Sigmoid colon (tissue), 7 donors: ENCODE data around the gene LUZP2. TPM values are rescaled to one million over a fixed set of nuclear protein-coding genes. Genes with fewer than 3 reads are reported as not detected.

Experiments
- DNase-seq: peaks from one replicate; pipeline ENCODE4 v3.0.0-alpha.2; 2019
- H3K27ac ChIP-seq, 4 donors: fragments of 200-600 bp; sonication (generic); one replicate each; pipeline ENCODE4 v1.5.1; 2016 to 2019; ENCODE audit warnings: mild to moderate bottlenecking in 1 of 4
- H3K27me3 ChIP-seq, 3 donors: fragments of 200-600 bp; sonication (generic); one replicate each; pipeline ENCODE4 v1.5.1; 2019; ENCODE audit warnings: mild to moderate bottlenecking in 1 of 3
- H3K36me3 ChIP-seq, 4 donors: fragments of 200-600 bp; sonication (generic); one replicate each; pipeline ENCODE4 v1.5.1; 2016 to 2019
- H3K4me1 ChIP-seq, 4 donors: fragments of 200-600 bp; sonication (generic); one replicate each; pipeline ENCODE4 v1.5.1; 2017 to 2019
- H3K4me3 ChIP-seq, 4 donors: fragments of 200-600 bp; sonication (generic); one replicate each; pipeline ENCODE4 v1.5.1; 2017 to 2019; ENCODE audit warnings: mild to moderate bottlenecking in 2 of 4, moderate library complexity in 1 of 4
- H3K9me3 ChIP-seq, 4 donors: fragments of 200-600 bp in 3 of 4; sonication (generic) in 3 of 4; one replicate each; pipeline versions ENCODE4 v1.5.1 to v1.6.1; 2013 to 2019
- EP300 ChIP-seq, 4 donors: sonication (generic); formaldehyde crosslinking; IDR thresholded peaks; one replicate each; pipeline ENCODE4 v1.6.1; 2017; ENCODE audit warnings: antibody characterized with exemption in 4 of 4
- POLR2A ChIP-seq, 2 donors: fragments of 450-650 bp; IDR thresholded peaks; one replicate each; pipeline ENCODE4 v1.6.1; 2016; ENCODE audit warnings: antibody characterized with exemption in 2 of 2, mild to moderate bottlenecking in 2 of 2, moderate library complexity in 2 of 2
- POLR2AphosphoS5 ChIP-seq, 4 donors: sonication (generic); formaldehyde crosslinking; IDR thresholded peaks; one replicate each; pipeline ENCODE4 v1.6.1; 2017; ENCODE audit warnings: antibody characterized with exemption in 4 of 4
- WGBS, 2 donors: extraction: QIAGEN DNeasy Blood & Tissue Kit; methylation state at CpG; one replicate each; pipeline ENCODE4 v1.1.7; 2013; 5-methylcytosine and 5-hydroxymethylcytosine counted together
- intact Hi-C: fragments of 100-400 bp; cut with DNase I; formaldehyde crosslinking; loops from one replicate; pipeline ENCODE4 v1.15.1; 2023
- polyA plus RNA-seq, 3 donors: library from polyadenylated mRNA; stranded (reverse); fragments of 200-250 nt; gene quantifications; one replicate each; pipeline ENCODE4 v1.2.3, GENCODE V29; 2013
- total RNA-seq, 4 donors: library from RNA; depleted of rRNA; stranded (reverse); fragments of >200 nt; gene quantifications; one replicate each; pipeline ENCODE4 v1.1.0, GENCODE V29; 2016
- TF ChIP-seq, protein P1 (sequence below), 4 experiments: fragments of 450-650 bp in 3 of 4; fragments of 200-600 bp in 1 of 4; IDR thresholded peaks; one replicate each; pipeline ENCODE4 v1.5.1; 2016 to 2019; ENCODE audit warnings: antibody characterized with exemption in 4 of 4, mild to moderate bottlenecking in 3 of 4, moderate library complexity in 2 of 4
- donor health status: healthy with polysubstance abuse.
- donor health status: Bipolar disorder and iron deficiency.
- donor health status: healthy.

Gene LUZP2
- total and polyA plus RNA-seq, 7 donors, result 0.16 to 2.1 (median 0.83) TPM

DNA sequence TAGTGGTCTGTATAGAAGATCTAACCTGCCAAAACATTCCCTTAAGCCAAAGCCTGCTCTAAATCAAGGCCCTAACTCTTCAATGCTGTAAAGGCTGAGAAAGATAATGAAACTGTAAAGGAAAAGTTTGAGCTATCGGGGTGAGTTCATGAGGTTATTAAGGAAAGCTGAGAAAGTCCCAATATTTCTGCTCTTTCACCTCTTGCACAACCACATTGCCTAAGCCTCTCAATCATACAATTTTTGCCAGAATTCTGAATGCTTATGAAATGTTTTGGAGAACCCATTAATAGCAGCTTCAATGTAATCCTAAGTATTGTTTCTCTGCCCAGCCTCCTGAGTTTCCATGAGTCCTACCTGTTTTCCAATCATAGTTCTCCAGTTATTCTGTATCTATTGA lies 373.2 kb downstream of the LUZP2 start:
- H3K27ac ChIP-seq, result no peak overlapping the region
- no peak for DNase-seq
- intact Hi-C loops, result no loop called here
- TF ChIP-seq POLR2A (IDR thresholded peaks at IDR 0.05) (no peak), POLR2AphosphoS5 (IDR thresholded peaks at IDR 0.05) (no peak), EP300 (IDR thresholded peaks at IDR 0.05) (no peak)
- TF ChIP-seq, protein P1, sequence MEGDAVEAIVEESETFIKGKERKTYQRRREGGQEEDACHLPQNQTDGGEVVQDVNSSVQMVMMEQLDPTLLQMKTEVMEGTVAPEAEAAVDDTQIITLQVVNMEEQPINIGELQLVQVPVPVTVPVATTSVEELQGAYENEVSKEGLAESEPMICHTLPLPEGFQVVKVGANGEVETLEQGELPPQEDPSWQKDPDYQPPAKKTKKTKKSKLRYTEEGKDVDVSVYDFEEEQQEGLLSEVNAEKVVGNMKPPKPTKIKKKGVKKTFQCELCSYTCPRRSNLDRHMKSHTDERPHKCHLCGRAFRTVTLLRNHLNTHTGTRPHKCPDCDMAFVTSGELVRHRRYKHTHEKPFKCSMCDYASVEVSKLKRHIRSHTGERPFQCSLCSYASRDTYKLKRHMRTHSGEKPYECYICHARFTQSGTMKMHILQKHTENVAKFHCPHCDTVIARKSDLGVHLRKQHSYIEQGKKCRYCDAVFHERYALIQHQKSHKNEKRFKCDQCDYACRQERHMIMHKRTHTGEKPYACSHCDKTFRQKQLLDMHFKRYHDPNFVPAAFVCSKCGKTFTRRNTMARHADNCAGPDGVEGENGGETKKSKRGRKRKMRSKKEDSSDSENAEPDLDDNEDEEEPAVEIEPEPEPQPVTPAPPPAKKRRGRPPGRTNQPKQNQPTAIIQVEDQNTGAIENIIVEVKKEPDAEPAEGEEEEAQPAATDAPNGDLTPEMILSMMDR (IDR thresholded peaks at IDR 0.05), result no peak
- no peaks in the 10 kb centered on the region for H3K27me3 ChIP-seq
- no peaks in the 10 kb centered on the region for H3K9me3 ChIP-seq
- H3K36me3 ChIP-seq, result no peaks in the 10 kb centered on the region
- H3K4me3 ChIP-seq, result no peak overlapping the region
- 93 to 94% methylated on average over 1 of the region's 1 CpG for WGBS, 2 donors
- no peaks in the 10 kb centered on the region for H3K4me1 ChIP-seq

DNA sequence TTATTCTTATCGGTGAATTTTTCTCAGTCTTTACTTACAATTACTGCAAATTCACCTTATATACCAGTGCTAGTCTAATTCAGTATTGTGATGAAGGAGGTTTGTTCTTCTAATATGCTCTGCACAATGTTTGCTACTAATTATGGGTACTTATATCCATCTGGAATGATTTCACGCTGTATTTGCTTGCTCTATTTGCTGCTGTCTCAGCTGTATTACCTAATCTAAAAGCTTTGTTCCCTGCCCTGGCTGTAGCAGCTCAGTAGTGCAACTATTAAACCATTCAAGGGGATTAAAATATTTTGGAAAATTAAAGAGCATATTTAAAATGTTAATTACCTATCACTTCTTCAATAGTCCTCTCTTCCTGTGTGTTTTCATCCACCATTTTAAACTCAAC lies 375.3 kb downstream of the LUZP2 start:
- intact Hi-C loops, result no loop called here
- 87 to 88% methylated on average over 2 of the region's 2 CpGs for WGBS, 2 donors
- H3K27ac ChIP-seq, result no peak overlapping the region
- H3K27me3 ChIP-seq, result no peaks in the 10 kb centered on the region
- H3K9me3 ChIP-seq, result no peaks in the 10 kb centered on the region
- no peak for TF ChIP-seq POLR2A (IDR thresholded peaks at IDR 0.05)
- TF ChIP-seq, protein P1 (IDR thresholded peaks at IDR 0.05), result no peak
- TF ChIP-seq POLR2AphosphoS5 (IDR thresholded peaks at IDR 0.05), result no peak
- no peak for TF ChIP-seq EP300 (IDR thresholded peaks at IDR 0.05)
- no peak overlapping the region for H3K4me3 ChIP-seq
- H3K4me1 ChIP-seq, result no peaks in the 10 kb centered on the region
- no peak for DNase-seq
- no peaks in the 10 kb centered on the region for H3K36me3 ChIP-seq

GRCh38 chr11:24872651-24873311 lies 375.9 kb downstream of the LUZP2 start:
- DNase-seq, result no peak
- Histone ChIP-seq H3K9me3 (no peaks in the 10 kb centered on the region), H3K4me1 (no peaks in the 10 kb centered on the region), H3K36me3 (no peaks in the 10 kb centered on the region), H3K4me3 (no peak overlapping the region), H3K27me3 (no peaks in the 10 kb centered on the region), H3K27ac (no peak overlapping the region)
- no peak for TF ChIP-seq EP300 (IDR thresholded peaks at IDR 0.05)
- no peak for TF ChIP-seq POLR2AphosphoS5 (IDR thresholded peaks at IDR 0.05)
- TF ChIP-seq POLR2A (IDR thresholded peaks at IDR 0.05), result no peak
- TF ChIP-seq, protein P1 (IDR thresholded peaks at IDR 0.05), result no peak
- intact Hi-C loops, result no loop called here

DNA sequence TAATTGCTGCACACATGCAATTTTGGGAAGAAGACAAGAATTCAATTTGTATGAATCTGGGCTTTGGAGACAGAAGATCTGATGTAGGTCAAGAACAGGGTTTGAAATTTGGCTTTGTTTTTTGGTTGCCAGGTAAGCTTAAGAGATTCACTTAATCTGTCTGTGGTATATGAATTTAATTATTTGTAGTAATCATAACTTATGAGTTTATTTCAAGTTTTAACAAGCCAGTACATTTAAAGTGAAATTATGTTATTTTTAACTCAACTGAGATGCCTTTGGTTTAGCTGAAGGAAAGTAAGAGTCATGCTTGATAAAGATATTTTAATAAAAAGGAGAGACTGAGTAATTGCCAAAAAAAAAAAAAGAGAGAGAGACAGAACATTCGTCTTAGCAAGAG lies 384.1 kb downstream of the LUZP2 start:
- WGBS, 2 donors, result 76 to 77% methylated on average over 1 of the region's 1 CpG

More for the DNA sequence above, 384.1 kb downstream of the LUZP2 start:
- TF ChIP-seq POLR2AphosphoS5 (IDR thresholded peaks at IDR 0.05) (no peak), EP300 (IDR thresholded peaks at IDR 0.05) (no peak)
- TF ChIP-seq, protein P1 (IDR thresholded peaks at IDR 0.05), result no peak
- no peak overlapping the region for H3K27ac ChIP-seq
- H3K36me3 ChIP-seq, result no peaks in the 10 kb centered on the region
- no peaks in the 10 kb centered on the region for H3K27me3 ChIP-seq
- H3K4me1 ChIP-seq, result no peaks in the 10 kb centered on the region
- H3K4me3 ChIP-seq, result no peak overlapping the region
- H3K9me3 ChIP-seq, result no peaks in the 10 kb centered on the region
- DNase-seq, result no peak
- intact Hi-C loops, result no loop called here
